ENCODE results near the gene STPG3. TPM values are rescaled to one million over a fixed set of nuclear protein-coding genes. Genes with fewer than 3 reads are reported as not detected.
A peak's percentile ranks its signal among the peaks of the same experiment; 100 is the strongest.

STPG3 gene
- total RNA-seq, 4 donors from 2014 or later, result not detected

DNA sequence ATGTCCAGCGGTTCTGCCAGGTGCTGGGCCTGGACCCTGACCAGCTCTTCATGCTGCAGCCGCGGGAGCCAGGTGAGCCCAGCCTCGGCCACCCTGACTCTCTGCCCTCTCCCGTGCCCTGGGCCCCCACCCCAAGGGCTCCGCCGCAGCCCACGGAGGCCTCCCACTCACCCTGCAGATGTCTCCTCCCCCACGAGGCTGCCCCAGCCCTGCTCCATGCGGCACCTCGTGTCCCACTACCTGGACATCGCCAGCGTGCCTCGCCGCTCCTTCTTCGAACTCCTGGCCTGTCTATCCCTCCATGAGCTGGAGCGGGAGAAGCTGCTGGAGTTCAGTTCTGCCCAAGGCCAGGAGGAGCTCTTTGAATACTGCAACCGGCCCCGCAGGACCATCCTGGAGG, 36.5 kb upstream of the STPG3 start:
- no peak overlapping the region for H3K4me3 ChIP-seq
- peaks cover 4 to 20% (median 13%) of the 10 kb centered on the region in 4 donors for H3K4me1 ChIP-seq
- no peaks in the 10 kb centered on the region for H3K9me3 ChIP-seq
- intact Hi-C loops (cut with DNase I), result no loop called here
- 93% methylated on average over 19 of the region's 19 CpGs for WGBS
- H3K27me3 ChIP-seq, result no peaks in the 10 kb centered on the region
- TF ChIP-seq POLR2A (IDR thresholded peaks at IDR 0.05; ENCODE audit: low read depth), result no peak
- no peak for TF ChIP-seq EP300 (IDR thresholded peaks at IDR 0.05)
- TF ChIP-seq POLR2AphosphoS5 (IDR thresholded peaks at IDR 0.05), result no peak
- TF ChIP-seq, protein P1, sequence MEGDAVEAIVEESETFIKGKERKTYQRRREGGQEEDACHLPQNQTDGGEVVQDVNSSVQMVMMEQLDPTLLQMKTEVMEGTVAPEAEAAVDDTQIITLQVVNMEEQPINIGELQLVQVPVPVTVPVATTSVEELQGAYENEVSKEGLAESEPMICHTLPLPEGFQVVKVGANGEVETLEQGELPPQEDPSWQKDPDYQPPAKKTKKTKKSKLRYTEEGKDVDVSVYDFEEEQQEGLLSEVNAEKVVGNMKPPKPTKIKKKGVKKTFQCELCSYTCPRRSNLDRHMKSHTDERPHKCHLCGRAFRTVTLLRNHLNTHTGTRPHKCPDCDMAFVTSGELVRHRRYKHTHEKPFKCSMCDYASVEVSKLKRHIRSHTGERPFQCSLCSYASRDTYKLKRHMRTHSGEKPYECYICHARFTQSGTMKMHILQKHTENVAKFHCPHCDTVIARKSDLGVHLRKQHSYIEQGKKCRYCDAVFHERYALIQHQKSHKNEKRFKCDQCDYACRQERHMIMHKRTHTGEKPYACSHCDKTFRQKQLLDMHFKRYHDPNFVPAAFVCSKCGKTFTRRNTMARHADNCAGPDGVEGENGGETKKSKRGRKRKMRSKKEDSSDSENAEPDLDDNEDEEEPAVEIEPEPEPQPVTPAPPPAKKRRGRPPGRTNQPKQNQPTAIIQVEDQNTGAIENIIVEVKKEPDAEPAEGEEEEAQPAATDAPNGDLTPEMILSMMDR (IDR thresholded peaks at IDR 0.05), result no peak
- no peak for DNase-seq (ENCODE audit: extremely low spot score)
- no peak overlapping the region for H3K27ac ChIP-seq (replicated peaks in 1 of 4)
- peaks cover 0 to 44% (median 15%) of the 10 kb centered on the region in 4 donors for H3K36me3 ChIP-seq

GRCh38 chr9:137215196-137215986, 35.7 kb upstream of the STPG3 start:
- H3K4me1 ChIP-seq, result peaks cover 4 to 20% (median 13%) of the 10 kb centered on the region in 4 donors
- intact Hi-C loops (cut with DNase I), result no loop called here
- no peak overlapping the region for H3K4me3 ChIP-seq
- H3K27ac ChIP-seq (replicated peaks in 1 of 4), result no peak overlapping the region
- no peak for TF ChIP-seq POLR2AphosphoS5 (IDR thresholded peaks at IDR 0.05)
- H3K27me3 ChIP-seq, result no peaks in the 10 kb centered on the region
- no peaks in the 10 kb centered on the region for H3K9me3 ChIP-seq
- WGBS, result 88% methylated on average over 13 of the region's 22 CpGs
- peaks cover 0 to 37% (median 13%) of the 10 kb centered on the region in 4 donors for H3K36me3 ChIP-seq
- no peak for DNase-seq (ENCODE audit: extremely low spot score)

- no peak for DNase-seq (ENCODE audit: extremely low spot score)
- no peaks in the 10 kb centered on the region for H3K27me3 ChIP-seq
- no peak overlapping the region for H3K4me3 ChIP-seq
- no peaks in the 10 kb centered on the region for H3K9me3 ChIP-seq
- H3K4me1 ChIP-seq, result peaks cover 9 to 30% (median 17%) of the 10 kb centered on the region in 4 donors
- intact Hi-C loops (cut with DNase I), result no loop called here
- TF ChIP-seq, protein P1 (IDR thresholded peaks at IDR 0.05), result no peak
- TF ChIP-seq POLR2AphosphoS5 (IDR thresholded peaks at IDR 0.05), result no peak
- no peak for TF ChIP-seq POLR2A (IDR thresholded peaks at IDR 0.05; ENCODE audit: low read depth)
- TF ChIP-seq EP300 (IDR thresholded peaks at IDR 0.05), result no peak
- peaks cover 0 to 27% (median 13%) of the 10 kb centered on the region in 4 donors for H3K36me3 ChIP-seq
- no peak overlapping the region for H3K27ac ChIP-seq (replicated peaks in 1 of 4)
- 90% methylated on average over 4 of the region's 30 CpGs for WGBS
Measured at GRCh38 chr9:137216188-137216965, 34.7 kb upstream of the STPG3 start.

DNA sequence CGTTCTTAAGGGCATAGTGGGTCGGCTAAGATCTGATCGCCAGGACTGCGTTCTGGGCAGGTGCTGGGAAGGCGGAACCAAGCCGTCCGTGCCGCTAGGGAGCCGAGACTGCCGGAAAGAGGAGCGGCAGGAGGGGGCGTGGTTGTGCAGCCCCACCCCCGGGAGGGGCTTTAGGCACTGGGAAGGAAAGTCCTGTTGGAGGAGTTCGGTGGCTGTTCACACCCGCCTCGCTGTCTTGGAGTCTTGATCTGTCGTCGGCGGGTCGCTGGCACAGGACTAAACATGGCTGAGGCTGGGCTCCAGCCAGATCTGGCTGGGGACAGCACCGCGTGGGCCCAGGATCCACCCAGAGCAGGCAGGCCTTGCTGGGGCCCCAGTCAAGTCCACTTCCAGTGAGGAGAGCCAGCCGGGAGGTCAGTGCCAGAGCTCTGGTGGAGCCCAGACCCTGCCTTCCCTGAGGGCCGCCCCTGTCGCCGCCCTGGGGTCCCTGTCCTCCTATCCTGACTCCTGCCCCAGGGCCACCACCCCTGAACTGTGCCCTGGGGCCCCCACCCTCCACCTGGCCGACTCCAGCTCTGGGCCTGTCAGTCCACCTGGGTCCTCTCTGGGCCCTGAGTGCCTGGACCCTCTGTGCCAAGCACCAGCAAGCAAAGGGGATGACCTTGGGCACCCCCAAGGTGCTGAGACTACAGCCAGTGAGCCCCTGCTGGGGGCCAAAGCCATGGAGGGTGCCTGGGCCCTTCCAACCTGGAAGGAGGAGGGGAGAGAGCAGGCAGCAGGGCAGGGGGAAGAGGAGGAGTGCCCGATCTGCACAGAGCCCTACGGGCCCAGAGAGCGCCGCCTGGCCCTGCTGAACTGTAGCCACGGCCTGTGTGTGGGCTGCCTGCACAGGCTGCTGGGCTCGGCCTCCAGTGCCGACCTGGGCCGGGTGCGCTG, 33.5 kb upstream of the STPG3 start:
- H3K4me3 ChIP-seq, result peak overlapping the region in 2 of 4 donors; percentile 22 to 45
- intact Hi-C loops (cut with DNase I), result no loop called here
- H3K4me1 ChIP-seq, result peaks cover 18 to 38% (median 23%) of the 10 kb centered on the region in 4 donors
- H3K27ac ChIP-seq (replicated peaks in 1 of 4), result no peak overlapping the region
- H3K9me3 ChIP-seq, result no peaks in the 10 kb centered on the region
- DNase-seq (ENCODE audit: extremely low spot score), result no peak
- no peaks in the 10 kb centered on the region for H3K27me3 ChIP-seq
- H3K36me3 ChIP-seq, result peaks cover 0 to 26% (median 13%) of the 10 kb centered on the region in 4 donors
- 54% methylated on average over 16 of the region's 36 CpGs for WGBS
- TF ChIP-seq EP300 (IDR thresholded peaks at IDR 0.05) (no peak), POLR2A (IDR thresholded peaks at IDR 0.05; ENCODE audit: low read depth) (no peak), POLR2AphosphoS5 (IDR thresholded peaks at IDR 0.05) (no peak)
- TF ChIP-seq, protein P1 (IDR thresholded peaks at IDR 0.05), result no peak
